Measurements from ENCODE around the gene MBP.
"Not testable (repeated sequence)": the region's sequence is repeated elsewhere in the genome, so short reads cannot be mapped to it uniquely, and the experiment has no call there.

The MBP gene

GRCh38 chr18:77021075-77021474, 111.5 kb downstream of the MBP start:
- no peak for DNase-seq

DNA sequence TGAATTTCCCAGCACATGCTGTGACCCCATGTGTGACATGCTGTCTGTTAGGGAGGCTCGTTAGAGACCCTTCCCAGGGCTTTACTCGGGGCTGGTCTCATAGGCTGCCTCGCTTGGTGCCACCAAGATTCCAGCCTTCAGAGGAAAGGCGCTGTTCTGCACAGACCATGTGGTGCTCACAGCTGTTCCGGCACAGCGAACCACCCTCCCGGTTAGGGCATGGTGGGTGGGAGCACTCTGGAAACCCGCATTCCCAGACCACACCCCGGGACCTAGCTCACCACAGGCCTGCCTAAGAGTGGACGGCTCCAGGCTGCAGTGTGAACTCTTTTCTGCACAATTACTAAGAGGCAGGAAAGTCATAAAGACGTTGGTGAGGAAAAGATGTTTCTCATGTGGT, 112.0 kb downstream of the MBP start:
- DNase-seq = no peak

- no peak for DNase-seq
Observed at GRCh38 chr18:77019641-77020040, 112.9 kb downstream of the MBP start.

DNA sequence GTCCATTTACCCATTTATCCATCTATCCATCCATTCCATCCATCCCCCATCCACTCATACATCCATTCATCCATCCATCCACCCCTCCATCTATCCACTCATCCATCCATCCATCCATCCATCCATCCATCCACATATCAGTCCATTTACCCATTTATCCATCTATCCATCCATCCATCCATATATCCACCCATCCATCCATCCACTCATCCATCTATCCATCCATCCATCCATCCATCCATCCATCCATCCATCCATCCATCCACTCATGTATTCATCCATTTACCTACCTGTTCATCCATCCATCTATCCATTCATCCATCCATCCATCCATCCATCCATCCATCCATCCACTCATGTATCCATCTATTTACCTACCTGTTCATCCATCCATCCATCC, 113.9 kb downstream of the MBP start:
- not testable (repeated sequence) for DNase-seq

DNA sequence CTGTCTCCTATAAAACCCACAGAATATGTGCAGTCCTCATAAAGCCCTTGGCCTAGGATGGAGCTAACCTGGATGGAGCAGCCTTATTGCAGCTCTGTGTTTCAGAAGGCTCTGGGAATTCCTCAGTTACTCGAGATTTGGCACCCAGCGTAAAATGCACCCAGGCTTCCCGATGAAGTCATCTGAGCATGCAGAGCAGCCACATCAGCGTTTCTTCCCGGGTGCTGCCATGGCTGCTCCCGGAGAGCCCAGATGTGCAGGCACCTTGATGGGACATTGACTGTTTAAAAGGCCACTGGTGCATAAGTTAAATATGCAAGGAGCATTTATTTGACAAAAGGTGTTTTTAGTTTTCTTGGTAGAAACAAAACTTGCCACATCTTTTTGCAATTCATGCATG, 115.2 kb downstream of the MBP start:
- no peak for DNase-seq

DNA sequence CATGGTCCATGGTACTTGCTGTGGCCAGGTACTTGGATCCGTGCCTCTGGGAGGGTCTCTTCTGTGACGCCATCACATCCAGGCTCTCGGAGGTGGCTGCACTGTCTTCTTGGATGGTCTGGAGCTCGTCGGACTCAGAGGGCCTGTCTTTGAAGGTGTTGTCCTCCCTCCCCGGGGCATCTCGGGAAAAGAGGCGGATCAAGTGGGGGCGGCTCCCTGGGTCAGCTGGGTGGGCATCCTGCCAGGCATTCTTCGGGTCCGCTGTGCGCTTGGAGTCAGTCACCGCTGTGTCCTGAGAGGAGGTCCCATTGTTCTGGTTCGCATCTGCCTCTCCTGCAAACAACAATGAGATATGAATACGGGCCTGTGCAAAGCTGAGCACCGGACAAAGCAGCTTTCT, 115.6 kb downstream of the MBP start:
- no peak for DNase-seq

DNA sequence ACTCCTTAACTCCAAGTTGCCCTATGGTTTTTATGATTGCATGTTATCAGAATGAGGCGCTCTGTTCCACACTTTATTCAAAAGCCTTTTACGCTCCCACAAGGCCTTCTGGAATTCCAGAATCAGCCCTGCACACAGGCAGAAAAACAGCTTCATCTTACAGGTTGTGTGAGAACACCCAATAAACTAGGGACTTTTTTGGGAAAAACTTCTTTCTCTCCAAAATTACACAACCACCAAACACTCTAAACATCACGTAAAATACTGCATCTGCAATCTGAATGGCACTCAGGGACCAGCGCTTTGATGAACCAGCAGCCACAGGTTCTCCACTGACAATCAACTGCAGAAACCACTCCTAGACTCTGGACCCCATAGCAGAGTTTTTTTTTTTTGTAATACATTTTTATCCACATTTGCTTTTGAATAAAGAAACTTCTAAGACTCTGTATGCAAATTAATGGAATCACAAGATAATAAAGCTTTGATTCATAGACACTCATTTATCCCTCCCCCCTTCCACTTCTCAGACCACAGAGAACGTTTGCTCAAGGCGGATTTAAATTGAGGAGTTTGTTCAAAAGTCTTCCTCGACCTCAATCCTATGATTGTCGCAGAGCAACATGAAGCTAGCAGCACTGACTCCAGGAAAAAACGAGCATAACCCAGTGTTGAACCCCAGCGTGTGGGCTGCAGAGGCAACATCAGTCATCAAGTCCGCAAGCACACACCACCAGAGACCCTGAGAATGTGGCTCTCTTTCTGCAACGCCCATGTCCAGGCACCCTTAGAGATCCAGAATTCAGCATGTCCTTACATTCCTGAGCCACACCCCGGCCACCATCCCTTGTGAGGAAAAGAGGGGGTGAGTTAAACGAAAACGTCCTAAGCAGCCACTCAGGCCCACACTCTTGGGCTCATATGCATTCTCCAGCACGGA, 116.5 kb downstream of the MBP start:
- no peak for DNase-seq

GRCh38 chr18:77015169-77015568, 117.4 kb downstream of the MBP start:
- DNase-seq = no peak

GRCh38 chr18:77014538-77014937, 118.0 kb downstream of the MBP start:
- DNase-seq = no peak

DNA sequence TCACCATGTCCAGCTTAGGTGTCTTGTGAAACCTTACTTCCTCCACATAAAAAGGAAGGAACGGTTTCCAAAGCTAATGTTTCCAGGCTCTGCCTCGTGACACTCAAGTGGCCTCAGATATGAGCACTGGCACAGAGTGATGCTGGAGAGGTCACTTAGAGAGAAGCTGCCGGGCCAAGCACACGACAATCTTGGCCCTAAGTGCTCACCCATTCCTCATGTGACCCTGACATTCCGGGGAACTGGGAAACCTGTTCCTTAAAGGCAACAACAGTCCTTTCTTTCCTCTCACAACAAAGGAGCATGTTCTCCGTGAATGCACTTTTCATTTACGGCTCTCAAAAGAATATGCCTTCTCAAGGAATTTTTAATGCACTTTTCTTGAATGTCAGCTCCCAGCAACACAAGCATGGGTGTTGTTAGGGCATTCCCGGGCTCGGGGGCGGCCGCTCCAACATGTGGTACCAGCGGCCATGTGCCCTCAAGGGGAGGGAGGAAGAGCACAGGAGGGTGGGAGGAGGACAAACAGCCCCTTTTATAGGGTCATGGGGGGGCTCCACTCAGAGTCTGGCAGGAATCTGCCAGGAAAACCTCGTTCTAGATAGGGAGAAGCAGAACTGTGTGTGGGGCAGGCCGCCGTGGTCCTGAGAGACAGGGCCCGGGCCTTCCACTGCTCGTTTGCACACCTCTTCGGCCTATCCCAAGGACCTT, 118.6 kb downstream of the MBP start:
- DNase-seq = no peak

GRCh38 chr18:77012806-77013541, 119.6 kb downstream of the MBP start:
- no peak for DNase-seq

GRCh38 chr18:77012120-77012519, 120.5 kb downstream of the MBP start:
- no peak for DNase-seq

GRCh38 chr18:77009675-77010074, 122.9 kb downstream of the MBP start:
- DNase-seq = no peak

GRCh38 chr18:77008576-77009315, 123.8 kb downstream of the MBP start:
- DNase-seq = no peak

DNA sequence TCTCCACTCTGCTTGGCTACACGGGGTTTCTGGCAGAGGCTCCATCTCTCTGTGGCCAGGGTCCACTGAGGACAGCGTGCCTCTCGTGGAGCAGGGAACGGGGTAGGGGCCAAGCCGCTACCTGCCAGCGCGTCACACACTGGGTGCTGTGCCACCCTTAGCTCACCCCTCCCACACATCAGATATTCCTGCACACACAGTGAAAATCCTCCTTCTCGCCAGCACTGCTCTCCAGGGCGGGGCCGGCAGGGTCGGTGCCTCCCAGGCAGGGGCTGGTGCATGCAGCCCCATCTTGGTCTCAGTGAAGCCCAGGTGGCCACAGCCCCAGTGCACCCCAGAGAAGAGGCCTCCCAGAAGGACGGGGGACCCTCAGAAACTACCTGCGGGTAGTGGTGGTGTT, 124.6 kb downstream of the MBP start:
- DNase-seq = no peak

DNA sequence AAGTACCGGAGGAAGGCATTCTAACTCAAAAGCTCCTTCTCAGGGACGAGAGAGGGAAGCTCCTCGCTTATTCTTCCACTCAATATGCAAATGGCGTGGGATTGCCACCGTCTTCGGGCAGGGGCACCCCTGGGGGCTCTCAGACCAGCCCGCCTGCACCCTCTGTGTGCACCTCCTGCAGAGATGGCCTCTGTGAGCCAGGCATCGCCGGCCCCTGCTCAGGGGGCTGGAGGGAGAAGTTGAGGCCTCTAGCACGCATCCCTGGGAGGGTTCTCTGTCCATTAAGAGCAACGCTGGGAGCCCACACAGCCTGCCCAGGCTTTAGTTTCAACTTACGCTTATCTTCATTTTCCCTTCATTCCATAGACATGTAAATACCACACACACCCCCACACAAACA, 125.3 kb downstream of the MBP start:
- DNase-seq = no peak

- DNase-seq = no peak
Observed at GRCh38 chr18:77006305-77007175, 126.0 kb downstream of the MBP start.

- DNase-seq = no peak
Observed at GRCh38 chr18:77005651-77006195, 126.9 kb downstream of the MBP start.

GRCh38 chr18:77004555-77005380, 127.8 kb downstream of the MBP start:
- DNase-seq = peak in 1 of 2 donors; percentile 41

- DNase-seq = no peak
Observed at GRCh38 chr18:77003316-77003715, 129.3 kb downstream of the MBP start.
